Peyer's patch (tissue), 4 donors: ENCODE data around the gene SNX32.

Experiments
- CTCF ChIP-seq, 6 experiments: fragments of 450-650 bp in 4 of 6; fragments of 200-600 bp in 2 of 6; sonication (generic) in 1 of 6; IDR thresholded peaks; one replicate each; pipeline ENCODE4 v1.5.1; 2017 to 2019; ENCODE audit warnings: antibody characterized with exemption in 6 of 6, mild to moderate bottlenecking in 3 of 6, moderate library complexity in 1 of 6
- POLR2A ChIP-seq, 2 donors: fragments of 450-650 bp; IDR thresholded peaks; one replicate each; pipeline ENCODE4 v1.5.1; 2017; ENCODE audit warnings: antibody characterized with exemption in 2 of 2, mild to moderate bottlenecking in 2 of 2, moderate library complexity in 2 of 2

DNA sequence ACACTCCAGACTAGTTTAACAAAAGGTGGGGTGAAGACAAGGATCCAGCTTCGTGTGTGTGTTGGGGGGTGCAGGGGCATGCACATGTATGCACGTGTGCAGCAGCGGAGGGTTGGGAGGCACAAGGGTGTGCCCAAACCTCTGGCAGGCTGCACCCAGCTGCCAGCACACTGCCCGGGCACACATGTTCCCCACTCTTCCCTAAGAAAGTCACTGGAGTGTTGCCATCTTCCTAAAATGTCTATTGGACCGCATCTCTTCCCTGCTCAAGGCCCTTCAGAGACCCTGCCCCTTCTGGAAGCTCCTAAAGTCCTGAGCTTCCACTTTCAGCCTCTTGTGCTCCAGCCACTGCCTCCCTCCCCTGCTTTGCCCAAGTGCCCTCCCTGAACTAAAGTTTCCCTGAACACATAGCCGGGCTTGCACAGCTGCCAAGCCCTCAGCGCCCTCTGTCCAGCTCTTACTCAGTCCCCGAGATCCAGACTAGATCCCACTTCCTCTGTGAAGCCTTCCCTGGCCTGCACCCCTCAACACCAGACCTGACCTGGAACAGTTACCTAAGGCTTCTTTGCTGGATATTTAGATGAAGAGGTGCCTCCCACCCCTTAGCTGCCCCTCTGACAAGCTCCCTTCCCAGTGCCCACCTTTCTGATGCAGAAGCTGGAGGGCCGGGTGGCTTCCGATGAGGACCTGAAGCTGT is 18.2 kb downstream of the SNX32 start:
- TF ChIP-seq CTCF (IDR thresholded peaks at IDR 0.05) (no peak), POLR2A (IDR thresholded peaks at IDR 0.05) (no peak)
